HG03457 (cell line): ENCODE data around the gene DHX40.
"Not testable (repeated sequence)": the region's sequence is repeated elsewhere in the genome, so short reads cannot be mapped to it uniquely, and the experiment has no call there.

Source experiments
- ATAC-seq: cut with Tn5 transposase; IDR thresholded peaks from one replicate; pipeline ENCODE4 v1.9.1; 2021; ENCODE audit warnings: moderate number of reproducible peaks; ENCODE audit not compliant: unreplicated experiment

The DHX40 gene

GRCh38 chr17:59558953-59559352, 6.5 kb upstream of the DHX40 start:
- no peak for ATAC-seq

- ATAC-seq: no peak
Measured at GRCh38 chr17:59561042-59561441, 4.4 kb upstream of the DHX40 start.

- no peak for ATAC-seq
Measured at GRCh38 chr17:59565959-59566324, 532 bp downstream of the DHX40 start.

GRCh38 chr17:59569151-59569550, 3.7 kb downstream of the DHX40 start:
- not testable (repeated sequence) for ATAC-seq

GRCh38 chr17:59572301-59572924, 7.0 kb downstream of the DHX40 start:
- no peak for ATAC-seq

GRCh38 chr17:59584168-59584567, 18.8 kb downstream of the DHX40 start:
- ATAC-seq: not testable (repeated sequence)

- no peak for ATAC-seq
Measured at GRCh38 chr17:59600169-59600568, 34.8 kb downstream of the DHX40 start.

GRCh38 chr17:59601130-59601529, 35.7 kb downstream of the DHX40 start:
- ATAC-seq: no peak

GRCh38 chr17:59607061-59607460, 41.7 kb downstream of the DHX40 start:
- no peak for ATAC-seq

GRCh38 chr17:59607817-59608403, 42.5 kb downstream of the DHX40 start:
- no peak for ATAC-seq

- no peak for ATAC-seq
Measured at GRCh38 chr17:59611503-59611902, 46.1 kb downstream of the DHX40 start.

GRCh38 chr17:59616253-59616920, 51.0 kb downstream of the DHX40 start:
- no peak for ATAC-seq

- ATAC-seq: no peak
Measured at GRCh38 chr17:59617156-59617732, 51.8 kb downstream of the DHX40 start.

- ATAC-seq: no peak
Measured at GRCh38 chr17:59619035-59619297, 53.6 kb downstream of the DHX40 start.

GRCh38 chr17:59619298-59620063, 54.1 kb downstream of the DHX40 start, which contains the start of gene CLTC:
TSS of gene CLTC (plus strand) at chr17:59619895. CDS start at chr17:59620132, 237 bp downstream.
- peak; percentile 59 for ATAC-seq

GRCh38 chr17:59620064-59620359, 54.6 kb downstream of the DHX40 start:
- ATAC-seq: no peak

- no peak for ATAC-seq
Measured at GRCh38 chr17:59620518-59621259, 55.3 kb downstream of the DHX40 start.

GRCh38 chr17:59621771-59622170, 56.4 kb downstream of the DHX40 start:
- no peak for ATAC-seq

GRCh38 chr17:59623151-59623550, 57.7 kb downstream of the DHX40 start:
- ATAC-seq: no peak

GRCh38 chr17:59626756-59627155, 61.3 kb downstream of the DHX40 start:
- no peak for ATAC-seq

GRCh38 chr17:59627274-59627673, 61.9 kb downstream of the DHX40 start:
- ATAC-seq: no peak
